WTC11 (cell line): ENCODE results near the gene TPM3. TPM values are rescaled to one million over a fixed set of nuclear protein-coding genes. Genes with fewer than 3 reads are reported as not detected.
"Not testable (repeated sequence)": the region's sequence is repeated elsewhere in the genome, so short reads cannot be mapped to it uniquely, and the experiment has no call there.

ENCODE experiments used
- ATAC-seq: fragments of 200-7000 bp; cut with Tn5 transposase; 2 replicates; pipeline ENCODE4 v1.10.0; 2021; ENCODE audit warnings: mild to moderate bottlenecking, moderate library complexity
- CTCF ChIA-PET: fragments of 300-600 bp; sonication (Branson Sonifier 250); formaldehyde crosslinking; loops from one replicate; lab custom pipeline; 2021; ENCODE audit warnings: antibody characterized with exemption; lab: Charles Lee
- POLR2A ChIA-PET: fragments of 350-600 bp; sonication (Branson Sonifier 250); formaldehyde crosslinking; loops from one replicate; lab custom pipeline; 2021; ENCODE audit warnings: antibody characterized with exemption; lab: Charles Lee
- DNase-seq: peaks from one replicate; pipeline ENCODE4 v3.0.0; 2021; ENCODE audit warnings: low spot score
- H3K27ac Mint-ChIP-seq: 2 replicates; pipeline ENCODE4 v1.8.0; 2021; ENCODE audit warnings: mixed read lengths
- H3K27me3 Mint-ChIP-seq: 2 replicates; pipeline ENCODE4 v1.8.0; 2021; ENCODE audit warnings: low read depth, mild to moderate bottlenecking, moderate library complexity, mixed read lengths
- H3K36me3 Mint-ChIP-seq: 2 replicates; pipeline ENCODE4 v1.8.0; 2021; ENCODE audit warnings: mixed read lengths
- H3K4me1 Mint-ChIP-seq: 2 replicates; pipeline ENCODE4 v1.8.0; 2022; ENCODE audit warnings: mixed read lengths
- H3K4me3 Mint-ChIP-seq: 2 replicates; pipeline ENCODE4 v1.8.0; 2021; ENCODE audit warnings: mild to moderate bottlenecking, moderate library complexity, mixed read lengths
- H3K9me3 Mint-ChIP-seq: 2 replicates; pipeline ENCODE4 v1.8.0; 2021; ENCODE audit warnings: mixed read lengths
- FOXJ3 ChIP-seq: sonication (generic); formaldehyde crosslinking; IDR thresholded peaks from 2 replicates; pipeline ENCODE4 v1.9.0; 2021; ENCODE audit warnings: missing genetic modification reagents, mild to moderate bottlenecking, borderline replicate concordance
- FOXK1 ChIP-seq: sonication (generic); formaldehyde crosslinking; IDR thresholded peaks from 2 replicates; pipeline ENCODE4 v1.8.0; 2022; ENCODE audit warnings: mild to moderate bottlenecking, moderate library complexity, missing genetic modification reagents
- GRHL2 ChIP-seq: fragments of 250-450 bp; sonication (Bioruptor Pico); IDR thresholded peaks from 2 replicates; pipeline ENCODE4 v1.8.0; 2022; ENCODE audit warnings: mild to moderate bottlenecking, moderate library complexity; ENCODE audit not compliant: insufficient replicate concordance, severe bottlenecking
- IRF2 ChIP-seq: sonication (generic); formaldehyde crosslinking; IDR thresholded peaks from 2 replicates; pipeline ENCODE4 v1.8.0; 2022; ENCODE audit warnings: low read depth, missing genetic modification reagents, borderline replicate concordance
- NFE2L1 ChIP-seq: sonication (generic); formaldehyde crosslinking; IDR thresholded peaks from 2 replicates; pipeline ENCODE4 v1.8.1; 2023; ENCODE audit warnings: missing genetic modification reagents
- NFYB ChIP-seq: sonication (generic); formaldehyde crosslinking; conservative IDR thresholded peaks from 2 replicates; pipeline ENCODE4 v1.8.0; 2022; ENCODE audit warnings: low read depth, missing genetic modification reagents
- OVOL2 ChIP-seq: fragments of 250-450 bp; sonication (Bioruptor Pico); IDR thresholded peaks from 2 replicates; pipeline ENCODE4 v1.9.0; 2021; ENCODE audit warnings: mild to moderate bottlenecking, borderline replicate concordance
- PRDM15 ChIP-seq: sonication (generic); formaldehyde crosslinking; IDR thresholded peaks from 2 replicates; pipeline ENCODE4 v1.8.0; 2022; ENCODE audit warnings: missing genetic modification reagents
- TCF7 ChIP-seq: sonication (generic); formaldehyde crosslinking; IDR thresholded peaks from 2 replicates; pipeline ENCODE4 v1.8.0; 2022; ENCODE audit warnings: mild to moderate bottlenecking, low read depth, missing genetic modification reagents, moderate library complexity
- TP53 ChIP-seq: sonication (generic); formaldehyde crosslinking; IDR thresholded peaks from 2 replicates; pipeline ENCODE4 v1.8.1; 2023; ENCODE audit warnings: mild to moderate bottlenecking, missing genetic modification reagents
- ZBTB21 ChIP-seq: sonication (generic); formaldehyde crosslinking; IDR thresholded peaks from 2 replicates; pipeline ENCODE4 v1.8.1; 2023; ENCODE audit warnings: mild to moderate bottlenecking, missing genetic modification reagents, borderline replicate concordance
- ZNF121 ChIP-seq: sonication (generic); formaldehyde crosslinking; IDR thresholded peaks from 2 replicates; pipeline ENCODE4 v1.8.0; 2023; ENCODE audit warnings: missing genetic modification reagents
- ZSCAN18 ChIP-seq: fragments of 250-450 bp; sonication (Bioruptor Pico); IDR thresholded peaks from 2 replicates; pipeline ENCODE4 v2.1.2; 2022; ENCODE audit warnings: mild to moderate bottlenecking, moderate library complexity
- total RNA-seq: library from RNA; stranded (reverse); gene quantifications from 3 replicates; pipeline ENCODE4 v1.2.3, GENCODE V29; 2021
- TF ChIP-seq, protein P1 (sequence below): sonication (generic); formaldehyde crosslinking; IDR thresholded peaks from 2 replicates; pipeline ENCODE4 v1.8.1; 2023; ENCODE audit warnings: mild to moderate bottlenecking, missing genetic modification reagents, moderate library complexity
- TF ChIP-seq, protein P2 (sequence below): sonication (generic); formaldehyde crosslinking; IDR thresholded peaks from 2 replicates; pipeline ENCODE4 v1.8.0; 2023; ENCODE audit warnings: missing genetic modification reagents
- TF ChIP-seq, protein P3 (sequence below): sonication (generic); formaldehyde crosslinking; IDR thresholded peaks from 2 replicates; pipeline ENCODE4 v1.8.0; 2022; ENCODE audit warnings: mild to moderate bottlenecking, missing genetic modification reagents
- TF ChIP-seq, protein P4 (sequence below): sonication (generic); formaldehyde crosslinking; IDR thresholded peaks from 2 replicates; pipeline ENCODE4 v1.8.1; 2023; ENCODE audit warnings: mild to moderate bottlenecking, missing genetic modification reagents, moderate library complexity
- TF ChIP-seq, protein P5 (sequence below): sonication (generic); formaldehyde crosslinking; IDR thresholded peaks from 2 replicates; pipeline ENCODE4 v1.8.0; 2022; ENCODE audit warnings: mild to moderate bottlenecking, missing genetic modification reagents
- TF ChIP-seq, protein P6 (sequence below): sonication (generic); formaldehyde crosslinking; IDR thresholded peaks from 2 replicates; pipeline ENCODE4 v1.8.1; 2022; ENCODE audit warnings: mild to moderate bottlenecking, moderate library complexity, missing genetic modification reagents

The TPM3 gene
- total RNA-seq, 1 experiment from 2014 or later = 614 TPM

- DNase-seq = no peak
- no peak for TF ChIP-seq GRHL2
- no peak for TF ChIP-seq IRF2 (CRISPR knock-in tag)
- TF ChIP-seq, protein P1, sequence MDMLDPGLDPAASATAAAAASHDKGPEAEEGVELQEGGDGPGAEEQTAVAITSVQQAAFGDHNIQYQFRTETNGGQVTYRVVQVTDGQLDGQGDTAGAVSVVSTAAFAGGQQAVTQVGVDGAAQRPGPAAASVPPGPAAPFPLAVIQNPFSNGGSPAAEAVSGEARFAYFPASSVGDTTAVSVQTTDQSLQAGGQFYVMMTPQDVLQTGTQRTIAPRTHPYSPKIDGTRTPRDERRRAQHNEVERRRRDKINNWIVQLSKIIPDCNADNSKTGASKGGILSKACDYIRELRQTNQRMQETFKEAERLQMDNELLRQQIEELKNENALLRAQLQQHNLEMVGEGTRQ (CRISPR knock-in tag) = no peak
- TF ChIP-seq, protein P2, sequence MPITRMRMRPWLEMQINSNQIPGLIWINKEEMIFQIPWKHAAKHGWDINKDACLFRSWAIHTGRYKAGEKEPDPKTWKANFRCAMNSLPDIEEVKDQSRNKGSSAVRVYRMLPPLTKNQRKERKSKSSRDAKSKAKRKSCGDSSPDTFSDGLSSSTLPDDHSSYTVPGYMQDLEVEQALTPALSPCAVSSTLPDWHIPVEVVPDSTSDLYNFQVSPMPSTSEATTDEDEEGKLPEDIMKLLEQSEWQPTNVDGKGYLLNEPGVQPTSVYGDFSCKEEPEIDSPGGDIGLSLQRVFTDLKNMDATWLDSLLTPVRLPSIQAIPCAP = no peak
- no peak for TF ChIP-seq FOXJ3 (CRISPR knock-in tag)
- TF ChIP-seq, protein P3, sequence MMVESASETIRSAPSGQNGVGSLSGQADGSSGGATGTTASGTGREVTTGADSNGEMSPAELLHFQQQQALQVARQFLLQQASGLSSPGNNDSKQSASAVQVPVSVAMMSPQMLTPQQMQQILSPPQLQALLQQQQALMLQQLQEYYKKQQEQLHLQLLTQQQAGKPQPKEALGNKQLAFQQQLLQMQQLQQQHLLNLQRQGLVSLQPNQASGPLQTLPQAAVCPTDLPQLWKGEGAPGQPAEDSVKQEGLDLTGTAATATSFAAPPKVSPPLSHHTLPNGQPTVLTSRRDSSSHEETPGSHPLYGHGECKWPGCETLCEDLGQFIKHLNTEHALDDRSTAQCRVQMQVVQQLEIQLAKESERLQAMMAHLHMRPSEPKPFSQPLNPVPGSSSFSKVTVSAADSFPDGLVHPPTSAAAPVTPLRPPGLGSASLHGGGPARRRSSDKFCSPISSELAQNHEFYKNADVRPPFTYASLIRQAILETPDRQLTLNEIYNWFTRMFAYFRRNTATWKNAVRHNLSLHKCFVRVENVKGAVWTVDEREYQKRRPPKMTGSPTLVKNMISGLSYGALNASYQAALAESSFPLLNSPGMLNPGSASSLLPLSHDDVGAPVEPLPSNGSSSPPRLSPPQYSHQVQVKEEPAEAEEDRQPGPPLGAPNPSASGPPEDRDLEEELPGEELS (CRISPR knock-in tag) = no peak
- TF ChIP-seq TCF7 (CRISPR knock-in tag) = no peak
- TF ChIP-seq NFYB (CRISPR knock-in tag) = no peak
- no peak for TF ChIP-seq ZSCAN18 (CRISPR knock-in tag)
- no peak for TF ChIP-seq PRDM15 (CRISPR knock-in tag)
- no peak for TF ChIP-seq TP53 (CRISPR knock-in tag)
- no peak for TF ChIP-seq ZBTB21
- ATAC-seq = no peak
- H3K36me3 Mint-ChIP-seq = no peaks in the 10 kb centered on the region
- no peak overlapping the region for H3K4me3 Mint-ChIP-seq
- no peak overlapping the region for H3K27ac Mint-ChIP-seq
- no peaks in the 10 kb centered on the region for H3K9me3 Mint-ChIP-seq
- no peaks in the 10 kb centered on the region for H3K4me1 Mint-ChIP-seq
- no peaks in the 10 kb centered on the region for H3K27me3 Mint-ChIP-seq
- CTCF ChIA-PET = interaction anchor here (1.1 kb wide), 1 partner anchor 17 kb away, joined by 5 read pairs; no protein-coding TSS in a partner anchor
- POLR2A ChIA-PET = no interaction called here
Measured at GRCh38 chr1:154129391-154129970, 62.4 kb downstream of the TPM3 start.

GRCh38 chr1:154123205-154123604 lies 68.7 kb downstream of the TPM3 start:
- H3K36me3 Mint-ChIP-seq, H3K4me3 Mint-ChIP-seq, POLR2A ChIA-PET, DNase-seq, ATAC-seq, H3K27me3 Mint-ChIP-seq, H3K27ac Mint-ChIP-seq, CTCF ChIA-PET, H3K4me1 Mint-ChIP-seq, H3K9me3 Mint-ChIP-seq: not testable (repeated sequence)

DNA sequence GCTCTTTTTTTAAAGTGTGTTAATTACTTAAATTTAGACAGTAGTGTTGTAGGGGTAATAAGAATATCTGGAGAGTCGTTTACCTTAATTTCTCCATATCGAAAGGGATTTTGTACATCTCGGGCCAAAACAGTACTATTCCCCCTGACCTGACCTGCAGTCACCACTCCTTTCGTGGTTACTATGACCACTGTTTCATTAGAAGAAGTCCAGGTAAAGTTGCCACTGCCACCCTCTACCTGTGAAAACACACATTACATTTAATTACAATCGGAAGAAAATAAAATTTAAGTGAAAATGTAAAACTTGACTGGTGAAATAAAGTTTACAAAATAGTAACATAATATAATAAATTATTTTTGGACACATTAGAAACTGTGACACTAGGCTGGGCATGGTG lies 74.3 kb downstream of the TPM3 start:
- Mint-ChIP-seq H3K27ac (no peak overlapping the region), H3K36me3 (no peaks in the 10 kb centered on the region), H3K27me3 (no peaks in the 10 kb centered on the region; the same call in 1 of the 2 replicates), H3K9me3 (no peaks in the 10 kb centered on the region), H3K4me1 (no peaks in the 10 kb centered on the region), H3K4me3 (no peak overlapping the region)
- POLR2A ChIA-PET = no interaction called here
- DNase-seq (no peak), ATAC-seq (no peak)
- CTCF ChIA-PET = no interaction called here
- TF ChIP-seq OVOL2 (no peak), ZNF121 (CRISPR knock-in tag) (no peak), GRHL2 (no peak), FOXK1 (no peak), NFE2L1 (no peak)
- TF ChIP-seq, protein P4, sequence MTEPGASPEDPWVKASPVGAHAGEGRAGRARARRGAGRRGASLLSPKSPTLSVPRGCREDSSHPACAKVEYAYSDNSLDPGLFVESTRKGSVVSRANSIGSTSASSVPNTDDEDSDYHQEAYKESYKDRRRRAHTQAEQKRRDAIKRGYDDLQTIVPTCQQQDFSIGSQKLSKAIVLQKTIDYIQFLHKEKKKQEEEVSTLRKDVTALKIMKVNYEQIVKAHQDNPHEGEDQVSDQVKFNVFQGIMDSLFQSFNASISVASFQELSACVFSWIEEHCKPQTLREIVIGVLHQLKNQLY = no peak
- TF ChIP-seq, protein P5, sequence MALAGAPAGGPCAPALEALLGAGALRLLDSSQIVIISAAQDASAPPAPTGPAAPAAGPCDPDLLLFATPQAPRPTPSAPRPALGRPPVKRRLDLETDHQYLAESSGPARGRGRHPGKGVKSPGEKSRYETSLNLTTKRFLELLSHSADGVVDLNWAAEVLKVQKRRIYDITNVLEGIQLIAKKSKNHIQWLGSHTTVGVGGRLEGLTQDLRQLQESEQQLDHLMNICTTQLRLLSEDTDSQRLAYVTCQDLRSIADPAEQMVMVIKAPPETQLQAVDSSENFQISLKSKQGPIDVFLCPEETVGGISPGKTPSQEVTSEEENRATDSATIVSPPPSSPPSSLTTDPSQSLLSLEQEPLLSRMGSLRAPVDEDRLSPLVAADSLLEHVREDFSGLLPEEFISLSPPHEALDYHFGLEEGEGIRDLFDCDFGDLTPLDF (CRISPR knock-in tag) = no peak
- TF ChIP-seq, protein P6, sequence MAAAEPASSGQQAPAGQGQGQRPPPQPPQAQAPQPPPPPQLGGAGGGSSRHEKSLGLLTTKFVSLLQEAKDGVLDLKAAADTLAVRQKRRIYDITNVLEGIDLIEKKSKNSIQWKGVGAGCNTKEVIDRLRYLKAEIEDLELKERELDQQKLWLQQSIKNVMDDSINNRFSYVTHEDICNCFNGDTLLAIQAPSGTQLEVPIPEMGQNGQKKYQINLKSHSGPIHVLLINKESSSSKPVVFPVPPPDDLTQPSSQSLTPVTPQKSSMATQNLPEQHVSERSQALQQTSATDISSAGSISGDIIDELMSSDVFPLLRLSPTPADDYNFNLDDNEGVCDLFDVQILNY (CRISPR knock-in tag) = no peak
- TF ChIP-seq, protein P2 = no peak
